LHCN-M2 (cell line): ENCODE measurements around the gene TOPBP1. TPM values are rescaled to one million over a fixed set of nuclear protein-coding genes. Genes with fewer than 3 reads are reported as not detected.
"Not testable (repeated sequence)": the region's sequence is repeated elsewhere in the genome, so short reads cannot be mapped to it uniquely, and the experiment has no call there.

Experiments
- DNase-seq: peaks from one replicate; pipeline ENCODE4 v3.0.0-alpha.2; 2012; ENCODE audit warnings: low read depth
- polyA plus RNA-seq: library from polyadenylated mRNA; unstranded; fragments of >200 nt; gene quantifications from one replicate; pipeline ENCODE4 v1.2.1, GENCODE V29; 2012; ENCODE audit warnings: missing spikeins
- total RNA-seq: library from RNA; depleted of rRNA; stranded (reverse); fragments of >200 nt; gene quantifications from 2 replicates; pipeline ENCODE4 v1.2.3, GENCODE V29; 2014; rRNA removed

TOPBP1 gene
- 47.3 and 54.4 TPM in 2 replicates for total RNA-seq
- polyA plus RNA-seq: 9.6 TPM

DNA sequence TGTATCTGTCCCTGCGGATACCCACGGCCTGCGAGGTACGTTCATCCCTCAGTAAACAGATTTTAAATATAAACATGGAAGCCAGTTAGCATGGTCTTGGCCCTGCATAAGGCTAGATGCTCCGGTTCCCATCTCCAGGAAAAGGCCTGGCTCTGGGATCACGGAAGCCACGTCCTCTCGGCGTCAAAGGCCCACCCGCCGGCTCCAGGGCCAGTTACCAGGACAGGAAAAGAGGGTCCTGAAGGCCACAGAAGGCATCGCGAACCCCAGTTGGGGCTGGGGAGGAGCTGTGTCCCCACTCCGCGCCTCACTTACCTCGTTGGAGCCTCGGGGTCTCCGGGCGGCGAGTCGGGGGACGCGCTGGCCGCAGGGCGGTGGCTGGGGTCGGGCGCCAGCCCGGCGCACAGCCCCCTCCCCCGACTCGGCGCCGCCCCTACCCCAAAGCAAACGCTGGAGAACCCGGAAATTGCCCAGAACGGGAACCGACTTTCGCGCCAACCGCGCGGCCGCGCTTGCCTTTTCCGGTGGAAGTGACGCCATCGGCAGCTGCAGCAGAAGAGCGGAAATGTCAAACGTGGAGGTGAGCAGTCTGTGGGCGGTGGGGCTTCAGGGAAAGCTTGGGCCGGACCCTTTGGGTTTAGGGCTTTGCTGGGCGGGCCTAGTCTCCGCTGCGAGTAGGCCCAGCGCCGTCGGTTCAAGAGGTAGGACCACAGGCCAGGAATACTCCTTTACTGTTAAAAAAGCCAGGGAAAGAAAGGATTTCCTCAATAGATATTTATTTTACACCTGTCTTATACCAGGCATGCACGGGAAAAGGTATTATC, at the start of gene TOPBP1:
Gene TOPBP1, minus strand, starts transcription at position 488 of the 824 bp plus-strand sequence. CDS start 814 bp downstream, outside the sequence.
- peak; percentile 68 for DNase-seq

DNA sequence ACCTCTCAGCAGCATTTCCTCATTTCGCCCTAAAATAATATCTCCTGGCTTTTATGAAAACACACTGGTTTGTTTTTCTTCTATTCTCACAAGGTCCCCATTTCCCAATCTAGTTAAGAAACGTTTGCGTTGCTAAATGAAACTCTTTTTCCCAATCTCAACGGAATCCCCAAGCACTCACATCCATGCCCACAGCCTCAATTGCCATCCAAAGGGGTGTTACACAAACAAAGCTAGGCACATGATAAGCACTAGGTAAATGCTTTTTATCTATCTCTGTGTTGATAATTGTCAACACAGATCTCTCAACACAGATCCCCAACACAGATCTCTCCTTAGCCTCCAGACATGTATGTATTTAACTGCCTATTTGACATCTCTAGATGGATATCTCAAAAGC, 49.3 kb upstream of the TOPBP1 start:
- DNase-seq: no peak

DNA sequence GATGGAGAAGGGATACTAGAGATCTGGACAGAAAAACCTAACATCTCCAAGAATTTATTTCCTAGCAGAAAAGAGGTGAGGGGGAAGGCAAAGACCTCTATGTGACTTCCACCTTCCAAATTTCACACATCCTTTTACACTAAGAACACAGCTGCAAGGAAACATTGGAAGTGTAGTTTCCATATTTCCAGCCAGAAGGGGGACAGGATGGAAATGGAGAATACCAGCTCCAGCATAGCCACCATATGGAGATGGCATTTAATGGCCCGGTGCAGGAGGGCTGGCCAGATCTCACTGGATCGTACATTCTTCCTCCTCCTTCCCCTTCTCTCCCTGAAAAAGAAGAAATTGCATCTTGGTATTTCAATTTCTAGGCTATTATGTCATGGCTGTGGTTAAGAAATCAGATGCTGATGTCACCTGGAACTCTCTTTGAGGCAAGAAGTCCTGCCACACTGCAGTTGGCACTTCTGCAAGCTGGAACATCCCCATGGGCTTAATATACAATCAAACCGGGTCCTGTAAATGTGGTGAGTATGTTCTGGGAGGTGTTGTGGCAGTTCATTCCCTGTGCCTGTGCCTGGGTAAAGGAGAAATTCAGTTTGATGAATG, 47.5 kb upstream of the TOPBP1 start:
- no peak for DNase-seq

DNA sequence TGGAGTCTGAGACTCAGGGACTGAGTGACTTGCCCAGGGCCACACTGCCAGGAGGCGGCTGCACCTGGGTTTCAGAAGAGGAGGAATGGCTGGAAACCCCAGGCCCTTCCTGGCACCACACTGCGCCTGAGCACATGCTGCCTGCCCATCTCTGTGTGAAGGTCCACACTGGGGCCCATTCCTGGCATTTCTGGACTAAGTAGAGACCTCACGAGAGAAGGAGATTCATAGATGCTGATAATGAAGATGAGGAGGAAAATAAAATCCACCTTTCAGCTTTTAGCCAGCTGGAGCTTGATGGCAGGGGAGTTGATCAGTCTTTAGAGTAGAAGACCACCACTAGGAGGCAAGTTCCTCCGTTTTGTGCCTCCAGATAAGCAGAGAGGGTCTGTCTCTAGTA, 44.3 kb upstream of the TOPBP1 start:
- DNase-seq: no peak

DNA sequence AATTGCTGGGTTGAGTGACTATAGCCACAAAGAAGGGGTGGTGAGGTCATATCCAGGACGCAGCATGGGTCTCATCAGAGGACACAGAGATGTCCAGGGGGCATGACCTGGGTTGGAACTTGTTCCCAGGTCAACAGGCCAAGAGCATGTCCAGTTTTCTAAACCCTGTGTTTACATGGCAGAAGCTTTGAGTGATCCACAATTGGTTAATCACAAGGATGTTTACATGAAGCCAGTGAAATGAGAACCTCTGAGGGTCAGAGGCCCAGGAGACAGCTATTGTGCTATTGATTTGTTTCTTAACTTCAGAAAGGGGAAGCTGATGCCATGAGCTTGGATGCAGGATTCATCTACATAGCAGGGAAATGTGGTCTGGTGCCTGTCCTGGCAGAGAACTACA, 42.2 kb upstream of the TOPBP1 start:
- DNase-seq: no peak

DNA sequence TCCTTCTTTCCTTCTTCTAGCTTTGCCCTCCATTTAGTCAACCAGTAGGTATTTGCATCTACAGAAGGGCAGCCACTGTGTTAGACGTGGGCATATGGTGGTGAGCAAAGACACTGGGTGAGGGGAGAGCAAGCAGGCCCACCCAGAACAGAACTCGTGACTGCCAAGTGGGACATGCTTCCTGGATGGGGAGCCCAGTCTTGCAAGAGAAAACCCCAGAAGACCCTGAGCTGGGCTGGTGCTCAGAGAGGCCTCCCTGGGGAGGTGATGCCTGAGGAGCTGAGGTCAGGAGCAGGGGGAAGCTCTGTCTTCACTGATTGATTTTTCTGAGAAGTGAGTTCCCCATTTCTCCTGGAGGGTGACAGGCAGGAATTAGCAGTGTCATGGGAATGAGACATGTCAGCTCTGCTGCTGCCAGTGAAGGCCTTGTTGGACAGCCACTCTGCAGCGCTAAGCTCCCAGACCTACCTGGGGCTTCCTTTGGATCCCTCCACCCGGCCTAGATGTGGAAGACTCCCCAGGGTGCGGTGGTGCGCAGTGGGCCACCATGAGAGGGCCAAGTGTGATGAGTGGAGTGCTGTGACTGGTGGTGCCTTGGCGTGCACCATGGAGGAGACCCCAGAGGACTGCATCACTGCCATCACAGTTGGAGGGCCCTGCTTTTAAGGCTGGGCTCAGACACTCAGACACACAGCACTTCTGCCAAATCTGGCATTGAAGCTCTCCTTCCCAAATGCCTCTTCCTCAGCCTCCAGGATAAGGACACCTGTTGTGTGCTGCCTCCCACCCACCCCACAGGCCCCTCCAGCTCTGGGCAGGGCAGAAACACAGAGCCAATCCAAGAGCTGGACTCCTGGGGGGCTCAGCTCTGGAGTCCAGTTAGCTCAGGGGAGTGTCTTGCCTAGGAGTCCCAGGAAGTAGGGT, 40.0 kb upstream of the TOPBP1 start:
- DNase-seq: no peak

DNA sequence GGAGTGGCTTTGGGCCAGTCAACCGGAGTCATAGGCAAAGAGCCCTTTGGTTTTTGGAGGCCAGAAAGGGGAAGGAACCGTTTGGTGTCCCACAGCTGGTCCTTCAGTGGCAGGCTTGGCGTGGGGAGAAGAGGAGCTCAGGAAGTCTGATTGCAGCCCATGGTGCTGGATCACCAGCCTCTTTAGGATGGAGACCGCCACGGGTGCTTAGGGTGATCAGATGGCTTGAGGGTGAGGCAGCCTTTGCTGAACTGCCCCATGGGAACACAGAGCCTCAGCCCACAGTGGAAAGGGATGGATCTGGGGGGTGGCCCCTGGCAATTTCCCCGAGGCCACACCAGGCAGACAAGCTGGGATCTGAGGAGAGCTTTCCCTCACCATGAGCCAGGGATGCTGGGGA, 38.6 kb upstream of the TOPBP1 start:
- no peak for DNase-seq

DNA sequence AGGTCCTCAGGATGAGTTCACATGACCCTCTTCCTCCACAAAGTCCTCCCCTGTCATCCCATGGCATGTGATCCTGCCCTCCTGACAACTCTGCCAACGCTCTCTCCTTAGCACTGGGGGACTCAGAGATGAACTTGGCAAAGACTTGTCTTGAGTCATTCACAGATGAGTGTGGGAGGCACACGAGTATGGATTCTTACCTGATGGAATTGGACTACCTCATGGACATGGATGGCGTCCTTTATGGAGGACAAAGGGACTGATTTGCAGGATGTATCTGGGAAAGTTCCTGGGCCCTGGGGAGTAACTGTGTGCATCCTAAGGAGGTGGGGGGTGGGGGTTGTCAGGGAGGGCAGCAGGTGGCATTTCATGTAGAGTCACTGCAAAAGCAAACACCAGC, 38.2 kb upstream of the TOPBP1 start:
- DNase-seq: no peak

DNA sequence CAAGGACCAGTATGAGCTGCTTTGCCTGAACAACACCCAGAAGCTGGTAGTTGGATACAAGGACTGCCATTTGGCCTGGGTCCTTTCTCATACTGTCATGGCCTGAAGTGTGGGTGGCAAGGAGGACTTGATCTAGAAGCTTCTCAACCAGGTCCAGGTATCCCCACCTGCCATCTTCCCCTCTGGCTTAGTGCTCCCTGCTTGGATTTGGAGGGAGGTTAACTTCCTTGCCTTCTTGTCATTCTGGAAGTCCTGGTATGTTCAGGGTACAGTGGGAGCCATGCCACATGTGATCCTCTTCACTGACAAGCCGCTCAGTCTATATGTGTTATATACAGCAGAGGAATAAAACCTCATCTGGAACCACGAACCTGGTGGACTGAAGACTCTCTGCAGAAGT, 37.7 kb upstream of the TOPBP1 start:
- no peak for DNase-seq

DNA sequence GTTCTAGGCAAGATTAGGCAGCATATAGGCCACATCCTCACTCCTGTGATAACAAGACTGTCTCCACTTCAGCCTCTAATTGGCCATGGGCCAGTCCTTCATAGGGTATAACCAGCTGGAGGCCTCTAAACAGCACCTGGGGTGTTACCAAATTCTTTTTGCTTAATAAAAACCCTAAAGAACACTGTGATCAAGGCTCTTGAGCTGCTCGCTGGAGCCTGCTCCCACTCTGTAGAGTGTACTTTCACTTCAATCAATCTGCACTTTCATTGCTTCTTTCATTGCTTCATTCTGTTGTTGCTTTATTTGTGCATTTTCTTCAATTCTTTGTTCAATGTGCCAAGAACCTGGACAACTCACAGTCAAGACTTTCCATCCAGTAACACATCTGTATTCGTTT, 36.2 kb upstream of the TOPBP1 start:
- DNase-seq: no peak

DNA sequence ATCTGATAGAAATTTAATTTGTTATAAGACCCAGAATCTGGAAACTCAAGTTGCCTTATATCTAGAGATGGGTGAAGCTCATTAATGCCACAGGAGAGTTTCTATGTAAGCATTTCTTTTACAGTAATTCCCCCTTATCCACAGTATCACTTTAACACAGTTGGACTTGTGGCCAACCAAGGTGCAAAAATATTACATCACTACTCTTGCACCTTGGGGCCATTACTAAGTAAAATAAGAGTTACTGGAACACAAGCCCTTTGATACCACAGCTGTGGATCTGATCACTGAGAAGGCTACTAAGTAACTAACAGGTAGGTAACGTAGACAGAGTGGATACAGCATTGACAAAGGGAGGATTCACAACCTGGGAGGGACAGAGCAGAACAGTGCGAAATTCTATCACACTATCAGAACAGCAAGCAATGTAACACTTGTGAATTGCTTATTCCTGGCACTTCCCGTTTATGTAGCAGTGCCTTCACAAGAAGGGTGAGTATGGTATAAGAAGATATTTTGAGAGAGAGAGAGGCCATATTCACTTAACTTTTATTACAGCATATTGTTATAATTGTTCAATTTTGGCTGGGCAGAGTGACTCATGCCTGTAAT, 33.9 kb upstream of the TOPBP1 start:
- DNase-seq: no peak

DNA sequence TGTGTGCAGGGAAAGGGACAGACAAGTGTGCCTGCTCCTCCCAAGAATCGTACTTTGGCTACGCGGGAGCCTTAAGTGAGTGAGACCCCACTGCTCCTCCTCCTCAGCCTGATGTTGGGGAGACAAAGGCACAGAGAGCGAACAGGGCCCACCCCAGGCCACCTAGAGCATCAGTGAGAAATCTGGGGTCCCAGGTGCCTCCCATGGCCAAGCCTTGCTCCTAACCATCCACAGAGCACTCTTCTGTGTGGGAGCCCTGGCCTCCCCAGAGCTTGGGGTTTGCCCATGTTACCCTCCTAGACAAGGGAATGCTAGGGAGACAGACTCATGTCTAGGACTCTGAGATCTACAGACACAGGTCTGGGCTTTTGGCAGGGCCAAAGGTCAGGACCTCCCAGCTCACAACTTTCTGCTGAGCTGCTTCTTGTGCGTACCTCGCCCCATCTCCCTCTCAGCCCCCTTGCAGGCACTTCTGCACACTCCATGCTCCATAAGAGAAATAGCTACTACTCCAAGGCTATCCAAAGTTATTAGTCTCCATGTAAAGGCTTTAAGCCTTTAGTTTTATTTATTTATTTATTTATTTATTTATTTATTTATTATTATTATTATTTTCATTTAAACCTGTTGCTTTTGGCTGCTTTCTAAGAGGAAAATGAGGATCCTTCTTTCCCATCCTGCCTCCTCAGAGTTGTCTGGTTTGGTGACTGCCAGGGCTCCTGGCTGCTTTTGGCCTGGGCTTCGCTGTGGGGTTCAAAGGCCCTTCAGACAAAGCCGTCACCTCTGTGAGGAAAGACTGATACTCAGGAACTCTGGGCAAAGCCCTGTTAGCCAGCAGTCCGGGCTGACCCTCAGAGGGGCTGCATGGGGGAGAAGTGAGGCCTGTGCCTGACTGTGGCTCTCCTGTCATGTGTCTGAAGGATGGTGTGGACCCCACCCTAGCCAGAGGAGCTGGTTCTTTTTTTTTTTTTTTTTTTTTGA, 32.8 kb upstream of the TOPBP1 start:
- DNase-seq: no peak

DNA sequence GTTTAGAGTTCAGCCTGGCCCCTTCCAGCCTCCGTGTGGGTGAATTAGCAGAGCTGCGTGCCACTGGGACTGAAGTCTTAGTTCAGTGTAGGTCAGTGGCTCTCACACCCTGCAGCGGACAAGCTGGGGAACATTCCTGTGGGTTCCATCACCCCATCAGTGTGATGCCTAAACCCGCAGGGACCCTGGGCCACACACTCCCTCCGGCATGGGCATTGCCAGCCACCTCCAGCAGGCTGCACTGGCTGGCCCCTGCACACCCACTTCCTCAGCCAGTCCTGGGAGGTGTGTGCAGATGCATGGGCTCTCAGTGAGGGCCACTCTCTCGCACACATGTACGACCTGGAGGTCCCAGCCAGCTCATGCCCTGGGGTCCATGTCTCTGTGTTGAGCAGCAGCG, 32.1 kb upstream of the TOPBP1 start:
- no peak for DNase-seq

DNA sequence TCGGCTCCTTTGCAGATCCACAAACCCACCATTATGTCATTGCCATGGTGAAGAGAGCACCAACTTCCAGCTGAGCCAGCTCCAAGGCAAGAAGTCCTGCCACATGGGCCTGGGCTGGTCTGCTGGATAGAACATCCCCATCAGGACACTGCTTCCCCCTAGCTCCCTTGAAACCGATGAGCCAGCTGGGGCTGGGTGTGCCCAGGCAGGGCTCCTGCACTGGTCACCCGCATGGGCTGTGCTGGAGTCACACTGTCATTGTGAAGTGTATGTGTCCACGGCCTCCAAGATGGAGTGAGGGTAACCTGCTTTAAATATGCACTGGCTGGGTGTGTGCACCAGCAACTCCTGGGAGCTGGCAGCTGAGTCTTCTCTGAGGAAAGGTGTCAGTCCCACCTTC, 31.0 kb upstream of the TOPBP1 start:
- DNase-seq: no peak

DNA sequence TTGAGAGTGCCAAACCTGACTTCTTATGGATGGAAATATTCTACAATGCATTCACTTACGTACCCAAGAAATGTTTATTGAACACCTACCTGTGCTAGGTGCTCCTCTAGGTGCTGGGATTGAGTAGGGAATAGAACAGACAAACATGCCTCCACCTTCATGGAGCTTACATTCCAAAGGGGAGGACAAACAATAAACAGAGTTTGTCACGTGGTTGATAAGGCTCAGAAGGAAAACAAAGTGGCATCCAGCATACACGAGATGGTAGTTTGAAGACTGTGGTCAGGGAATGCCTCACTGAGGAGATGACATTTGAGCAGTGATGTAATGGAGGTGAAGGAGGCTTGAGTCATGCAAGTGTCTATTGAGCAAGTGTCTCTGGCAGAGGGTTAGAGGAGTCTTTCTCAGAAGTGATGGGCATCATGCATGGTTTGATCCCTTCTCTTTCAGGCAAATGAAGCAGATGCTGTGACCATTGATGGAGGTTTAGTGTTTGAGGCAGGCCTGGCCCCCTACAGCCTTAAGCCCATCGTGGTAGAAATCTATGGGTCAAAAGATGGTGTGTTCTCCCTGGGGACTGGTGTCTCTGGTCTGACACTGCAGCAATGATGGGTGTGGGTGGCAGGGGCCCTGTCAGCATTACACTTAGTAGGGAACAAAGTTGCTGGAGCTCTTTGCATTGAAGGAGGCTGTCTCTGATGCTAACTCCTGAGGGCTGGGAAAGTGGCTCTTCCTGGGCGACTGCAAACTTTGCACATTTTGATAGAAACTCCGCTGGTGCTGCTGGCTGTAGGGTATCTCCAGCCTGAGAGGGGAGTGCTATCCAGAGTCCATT, 29.7 kb upstream of the TOPBP1 start:
- peak; percentile 32 for DNase-seq

DNA sequence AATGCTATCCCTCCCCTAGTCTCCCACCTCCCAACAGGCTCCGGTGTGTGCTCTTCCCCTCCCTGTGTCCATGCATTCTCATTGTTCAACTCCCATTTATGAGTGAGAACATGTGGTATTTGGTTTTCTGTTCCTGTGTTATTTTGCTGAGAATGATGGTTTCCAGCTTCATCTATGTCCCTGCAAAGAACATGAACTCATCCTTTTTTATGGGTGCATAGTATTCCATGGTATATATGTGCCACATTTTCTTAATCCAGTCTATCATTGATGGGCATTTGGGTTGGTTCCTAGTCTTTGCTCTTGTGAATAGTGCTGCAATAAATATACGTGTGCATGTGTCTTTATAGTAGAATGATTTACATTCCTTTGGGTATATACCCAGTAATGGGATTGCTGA, 16.3 kb upstream of the TOPBP1 start:
- DNase-seq: not testable (repeated sequence)

DNA sequence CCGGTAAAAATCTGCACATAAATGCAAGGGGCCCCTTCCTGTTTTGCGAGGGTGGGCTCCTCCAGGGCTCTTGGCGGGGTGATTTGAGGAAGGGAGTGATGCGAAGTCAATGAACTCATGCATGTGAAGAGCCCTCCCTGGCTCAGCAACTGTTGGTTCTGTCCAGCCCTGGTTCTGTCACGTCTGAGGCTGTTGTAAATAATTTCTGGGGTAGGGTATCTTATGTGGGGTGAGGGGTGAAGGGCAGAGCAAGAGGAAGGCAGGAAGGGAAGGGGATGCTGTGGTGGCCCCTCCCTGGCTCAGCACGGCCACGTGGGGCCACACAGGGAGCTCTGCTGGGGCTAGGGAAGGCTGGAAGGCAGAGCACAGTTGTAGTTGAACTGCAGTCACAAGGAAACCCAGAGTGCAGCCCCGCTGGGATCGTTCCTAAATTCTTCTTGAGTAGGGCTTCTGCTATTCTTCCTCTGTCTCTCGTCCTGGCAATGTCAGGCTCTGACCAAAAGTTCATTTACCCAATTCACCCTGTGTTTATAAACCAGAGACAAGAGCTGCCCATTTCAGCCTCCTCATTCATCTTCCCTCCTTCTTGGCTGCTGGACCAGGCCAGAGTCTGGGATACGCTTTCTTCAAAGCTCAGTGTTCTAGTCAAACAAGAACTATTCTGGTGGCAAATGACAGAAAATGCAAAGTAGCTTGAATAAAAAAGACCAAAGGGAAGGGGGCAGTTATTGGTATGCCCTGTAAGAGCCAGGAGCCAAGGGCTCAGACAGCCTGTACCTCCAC, 14.8 kb upstream of the TOPBP1 start:
- DNase-seq: no peak

DNA sequence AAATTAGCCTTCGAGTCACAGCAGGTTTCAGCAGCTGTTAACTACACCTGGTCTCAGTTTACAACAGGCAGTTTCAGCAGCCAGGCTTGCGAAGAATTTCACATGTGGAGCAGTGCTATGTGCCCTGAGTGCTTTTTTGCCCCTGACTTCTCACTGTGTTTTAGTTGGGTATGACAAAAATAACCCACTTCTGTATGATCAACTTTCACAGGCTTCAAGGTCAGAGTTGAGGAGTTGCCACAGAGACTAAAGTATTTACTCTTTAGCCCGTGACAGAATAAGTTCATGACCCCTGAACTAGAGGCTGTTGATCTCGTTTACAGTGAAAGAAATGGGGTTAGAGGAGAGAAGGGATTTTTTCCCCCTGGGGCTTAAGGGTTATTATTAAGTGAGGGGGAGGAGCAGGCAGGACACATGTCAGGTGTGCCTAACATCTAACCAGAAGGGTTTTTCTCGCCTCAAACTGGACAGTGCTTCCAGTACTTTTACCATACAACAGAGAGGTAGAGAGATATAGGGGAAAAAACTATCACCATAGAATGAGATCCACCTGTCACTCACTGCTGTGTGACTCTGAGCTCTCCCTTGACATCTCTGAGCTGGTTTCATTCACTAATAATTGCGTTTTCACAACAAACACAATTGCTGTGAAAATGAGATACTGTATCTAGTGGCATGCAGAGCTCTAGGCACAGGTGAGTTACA, 14.0 kb upstream of the TOPBP1 start:
- no peak for DNase-seq
